GM12874 (cell line): ENCODE results near the gene SORBS1.

Source experiments
- CTCF ChIP-seq: IDR thresholded peaks from 2 replicates; pipeline ENCODE4 v1.5.1; 2011; ENCODE audit warnings: low read depth, mild to moderate bottlenecking, control low read depth, low read length, moderate library complexity; ENCODE audit not compliant: insufficient read depth

Gene SORBS1

GRCh38 chr10:95466436-95466835, 94.7 kb downstream of the SORBS1 start:
- no peak for TF ChIP-seq CTCF

GRCh38 chr10:95464280-95464679, 96.9 kb downstream of the SORBS1 start:
- no peak for TF ChIP-seq CTCF

DNA sequence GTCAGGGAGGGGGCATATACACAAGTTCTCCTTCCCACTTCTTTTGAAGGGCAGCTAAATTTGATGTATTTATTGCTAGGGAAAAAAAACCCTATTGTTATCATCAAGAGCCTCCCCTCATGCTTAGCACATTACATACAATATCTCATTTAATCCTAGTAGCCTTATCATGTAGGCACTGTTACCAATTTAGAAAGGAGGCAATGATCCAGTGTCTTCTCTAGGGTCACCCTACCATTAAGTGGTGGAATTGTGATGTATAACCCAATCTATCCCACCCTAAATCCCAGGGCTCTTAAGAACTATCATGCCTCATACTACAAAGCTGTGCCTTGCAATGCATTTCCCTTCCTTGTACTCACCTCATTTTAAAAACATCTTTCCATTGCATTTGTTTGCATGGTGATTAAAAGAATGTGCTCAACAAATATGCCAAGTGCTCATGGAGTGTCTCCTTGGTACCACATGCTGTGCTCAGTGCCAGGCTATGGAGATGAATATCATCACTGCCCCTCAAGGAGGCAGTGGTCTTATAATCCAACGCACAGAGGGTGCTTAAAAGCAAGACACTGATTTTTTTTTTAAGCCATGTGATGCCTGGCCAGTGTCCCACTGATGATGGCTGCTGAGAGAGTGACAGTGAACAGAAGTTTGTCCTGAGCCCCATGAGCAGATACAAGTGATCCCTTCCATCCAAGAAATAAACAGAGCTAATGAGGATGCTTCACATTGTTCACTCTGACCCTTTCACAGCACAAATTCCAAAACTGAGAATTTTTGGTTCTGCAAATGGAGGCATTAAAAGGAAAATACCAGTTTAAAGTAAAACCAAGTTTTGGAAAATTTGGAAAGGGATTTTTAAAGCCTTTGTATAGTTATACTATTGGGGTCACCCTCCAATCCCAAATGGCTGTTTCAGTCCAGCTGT, 98.2 kb downstream of the SORBS1 start:
- TF ChIP-seq CTCF = no peak

DNA sequence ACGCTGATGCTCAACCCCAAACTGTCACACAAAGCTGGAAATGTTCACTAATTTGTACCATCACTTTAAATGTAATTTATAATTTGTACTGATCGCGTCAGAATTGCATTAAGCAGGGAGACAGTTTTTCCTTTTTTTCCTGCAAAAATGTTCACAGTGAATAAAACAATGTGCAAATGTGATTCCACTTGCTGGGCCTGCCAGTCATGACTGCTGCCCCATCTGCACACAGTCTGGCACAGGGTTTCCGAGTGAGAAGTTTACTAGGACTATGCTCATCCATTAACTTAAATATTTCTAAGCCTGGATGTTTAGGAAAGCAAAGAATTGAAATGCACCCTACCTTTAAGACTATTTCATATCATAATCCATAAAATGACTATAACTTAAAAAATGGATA, 99.6 kb downstream of the SORBS1 start:
- no peak for TF ChIP-seq CTCF

DNA sequence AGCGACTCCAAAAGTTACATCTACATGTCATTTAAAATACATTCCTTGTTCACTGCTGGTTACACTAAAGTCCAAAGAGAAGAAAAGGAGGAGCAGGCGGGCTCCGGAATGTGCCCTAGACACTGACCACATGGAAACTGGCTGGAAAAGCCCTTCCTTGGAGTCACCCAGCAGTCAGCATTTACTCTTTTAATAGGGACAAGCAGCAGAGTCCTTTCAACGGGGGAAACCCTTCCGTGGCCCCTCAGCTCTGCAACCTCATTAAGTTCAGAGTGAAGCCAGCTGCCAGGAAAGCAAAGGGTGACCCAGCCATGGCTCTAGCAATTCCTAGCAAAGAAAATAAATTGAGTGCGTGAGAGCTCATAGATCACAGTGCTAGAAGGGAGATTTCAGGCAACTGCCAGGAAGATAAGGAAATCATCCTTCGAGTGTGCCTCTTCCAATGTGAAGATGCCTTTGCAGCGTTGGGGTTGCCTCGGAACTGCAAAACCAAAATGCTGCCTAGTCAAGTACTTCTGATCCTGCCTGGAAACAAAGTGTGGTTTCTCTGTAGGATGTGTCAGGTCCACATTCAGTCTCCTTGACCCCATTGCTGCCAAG, 101.6 kb downstream of the SORBS1 start:
- no peak for TF ChIP-seq CTCF

GRCh38 chr10:95458871-95459270, 102.3 kb downstream of the SORBS1 start:
- no peak for TF ChIP-seq CTCF

DNA sequence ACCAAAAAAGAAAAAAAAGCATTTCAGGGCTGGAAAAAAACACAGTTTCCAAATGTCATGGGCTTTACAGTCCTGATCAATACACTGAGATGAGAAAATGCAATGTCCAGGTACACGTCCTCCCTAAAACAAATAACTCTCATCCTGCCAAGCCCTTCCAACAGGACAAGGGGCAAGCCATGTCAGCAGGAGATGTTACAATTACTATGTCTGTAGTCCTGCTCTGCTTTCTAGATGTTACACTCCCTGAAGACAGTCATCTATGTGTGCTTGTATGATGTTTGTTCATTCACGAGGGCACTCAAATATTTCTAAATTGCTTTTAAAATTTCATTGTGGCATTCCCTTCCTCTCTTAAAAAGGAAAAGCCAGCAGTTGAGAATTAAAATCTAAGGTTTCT, 103.2 kb downstream of the SORBS1 start:
- TF ChIP-seq CTCF = no peak
